Left ventricle myocardium inferior (tissue), 1 donor: Measurements from ENCODE around the gene PPP1R13B. TPM values are rescaled to one million over a fixed set of nuclear protein-coding genes. Genes with fewer than 3 reads are reported as not detected.

Experiments
- DNase-seq: peaks from one replicate; pipeline ENCODE4 v3.0.0-alpha.2; 2020
- H3K27ac ChIP-seq: fragments of 200-600 bp; replicated peaks from 2 replicates; pipeline ENCODE4 v1.8.0; 2021
- H3K27me3 ChIP-seq: fragments of 200-600 bp; 2 replicates; pipeline ENCODE4 v1.8.0; 2021; ENCODE audit warnings: low read depth
- H3K36me3 ChIP-seq: fragments of 200-600 bp; 2 replicates; pipeline ENCODE4 v1.8.0; 2021
- H3K4me1 ChIP-seq: fragments of 200-600 bp; 2 replicates; pipeline ENCODE4 v1.8.0; 2021
- H3K4me3 ChIP-seq: fragments of 200-600 bp; 2 replicates; pipeline ENCODE4 v1.8.0; 2021; ENCODE audit warnings: mild to moderate bottlenecking, moderate library complexity
- H3K9me3 ChIP-seq: fragments of 200-600 bp; replicated peaks from 2 replicates; pipeline ENCODE4 v1.8.0; 2021
- CTCF ChIP-seq: fragments of 200-600 bp; IDR thresholded peaks from 2 replicates; pipeline ENCODE4 v1.8.0; 2021; ENCODE audit warnings: antibody characterized with exemption, mild to moderate bottlenecking, borderline replicate concordance
- intact Hi-C: fragments of 100-400 bp; cut with micrococcal nuclease; formaldehyde crosslinking; loops from one replicate; pipeline ENCODE4 v1.11.0; 2022
- total RNA-seq: library from RNA; stranded (reverse); fragmentation: NEBNext Ultra II Directional; extraction: Animal tissue kit (Norgen Biotek cat#: 25700); gene quantifications from one replicate; pipeline ENCODE4 v1.2.1, GENCODE V29; 2021
- donor health status: DM: no; HTN: yes; CAD: no; lungs with severe emphysema.

Gene PPP1R13B
- total RNA-seq, 1 donor from 2014 or later = 104 TPM

GRCh38 chr14:103719751-103720150 is 127.6 kb downstream of the PPP1R13B start:
- TF ChIP-seq CTCF = no peak
- H3K4me1 ChIP-seq = peaks cover 73% of the 10 kb centered on the region
- H3K27me3 ChIP-seq = no peaks in the 10 kb centered on the region
- H3K36me3 ChIP-seq = no peaks in the 10 kb centered on the region
- no peak overlapping the region for H3K27ac ChIP-seq
- H3K9me3 ChIP-seq = no peaks in the 10 kb centered on the region
- no peak overlapping the region for H3K4me3 ChIP-seq
- intact Hi-C loops = no loop called here
- no peak for DNase-seq

- H3K4me1 ChIP-seq = peaks cover 73% of the 10 kb centered on the region
- H3K27ac ChIP-seq = no peak overlapping the region
- no peak overlapping the region for H3K4me3 ChIP-seq
These were observed 128.8 kb downstream of the PPP1R13B start for GRCh38 chr14:103718572-103718971.

GRCh38 chr14:103716899-103717411 is 130.4 kb downstream of the PPP1R13B start:
- intact Hi-C loops = no loop called here
- Histone ChIP-seq H3K4me3 (peak overlapping the region; percentile 94), H3K27ac (no peak overlapping the region), H3K36me3 (no peaks in the 10 kb centered on the region), H3K27me3 (no peaks in the 10 kb centered on the region), H3K4me1 (peaks cover 73% of the 10 kb centered on the region), H3K9me3 (no peaks in the 10 kb centered on the region)
- no peak for TF ChIP-seq CTCF
- no peak for DNase-seq

More at GRCh38 chr14:103718572-103718971, 128.8 kb downstream of the PPP1R13B start:
- Histone ChIP-seq H3K36me3 (no peaks in the 10 kb centered on the region), H3K27me3 (no peaks in the 10 kb centered on the region), H3K9me3 (no peaks in the 10 kb centered on the region)
- TF ChIP-seq CTCF = no peak
- intact Hi-C loops = no loop called here
- DNase-seq = no peak

GRCh38 chr14:103716091-103716801 is 131.1 kb downstream of the PPP1R13B start:
- intact Hi-C loops = no loop called here
- H3K4me3 ChIP-seq = peak overlapping the region; percentile 94
- no peaks in the 10 kb centered on the region for H3K27me3 ChIP-seq
- peaks cover 73% of the 10 kb centered on the region for H3K4me1 ChIP-seq
- no peak for TF ChIP-seq CTCF
- H3K36me3 ChIP-seq = no peaks in the 10 kb centered on the region
- H3K27ac ChIP-seq = peak overlapping the region; percentile 90
- no peaks in the 10 kb centered on the region for H3K9me3 ChIP-seq
- DNase-seq = no peak

GRCh38 chr14:103715052-103716000 is 132.0 kb downstream of the PPP1R13B start, which contains the start of the genes XRCC3 and ZFYVE21:
Gene XRCC3, minus strand, starts transcription at chr14:103715451. Its CDS starts 4,364 bp downstream, at chr14:103711087.
Gene ZFYVE21, plus strand, starts transcription at chr14:103715810. Its CDS starts 32 bp downstream, at chr14:103715842.
- no peaks in the 10 kb centered on the region for H3K36me3 ChIP-seq
- no peak for TF ChIP-seq CTCF
- peaks cover 79% of the 10 kb centered on the region for H3K4me1 ChIP-seq
- H3K4me3 ChIP-seq = peak within 1 kb of the TSS; percentile 94
- peak within 1 kb of the TSS; percentile 90 for H3K27ac ChIP-seq
- no peaks in the 10 kb centered on the region for H3K27me3 ChIP-seq
- no peaks in the 10 kb centered on the region for H3K9me3 ChIP-seq
- intact Hi-C loops = no loop called here
- DNase-seq = peak; percentile 100
